ENCODE measurements around the gene PHF23.

The PHF23 gene

GRCh38 chr17:7221278-7222092 lies 17.8 kb downstream of the PHF23 start:
- Histone ChIP-seq H3K27ac (ENCODE audit: low read length) (no peak overlapping the region), H3K9me3 (ENCODE audit: control insufficient read depth, low read depth, low read length) (no peaks in the 10 kb centered on the region), H3K27me3 (ENCODE audit: control insufficient read depth, insufficient read depth, low read length) (no peaks in the 10 kb centered on the region), H3K9ac (ENCODE audit: low read length) (no peak overlapping the region), H3K36me3 (ENCODE audit: control insufficient read depth, low read depth, low read length) (peaks cover 41% of the 10 kb centered on the region), H3K4me1 (ENCODE audit: control insufficient read depth, low read depth, low read length) (peaks cover 27% of the 10 kb centered on the region), H3K4me3 (ENCODE audit: low read length) (peak overlapping the region; percentile 92)

GRCh38 chr17:7220593-7221277 lies 18.5 kb downstream of the PHF23 start:
- H3K27me3 ChIP-seq (ENCODE audit: control insufficient read depth, insufficient read depth, low read length): no peaks in the 10 kb centered on the region
- H3K36me3 ChIP-seq (ENCODE audit: control insufficient read depth, low read depth, low read length): peaks cover 35% of the 10 kb centered on the region
- peaks cover 33% of the 10 kb centered on the region for H3K4me1 ChIP-seq (ENCODE audit: control insufficient read depth, low read depth, low read length)

GRCh38 chr17:7219812-7220592 lies 19.3 kb downstream of the PHF23 start, which contains the start of the genes ACADVL and DLG4:
Gene ACADVL, plus strand, starts transcription at chr17:7219938. Its CDS starts 47 bp downstream, at chr17:7219985.
Gene DLG4, minus strand, starts transcription at chr17:7219836.
- peak within 1 kb of the TSS; percentile 78 for H3K9ac ChIP-seq (ENCODE audit: low read length)
- peaks cover 39% of the 10 kb centered on the region for H3K4me1 ChIP-seq (ENCODE audit: control insufficient read depth, low read depth, low read length)
- no peaks in the 10 kb centered on the region for H3K27me3 ChIP-seq (ENCODE audit: control insufficient read depth, insufficient read depth, low read length)
- H3K9me3 ChIP-seq (ENCODE audit: control insufficient read depth, low read depth, low read length): no peaks in the 10 kb centered on the region
- peaks cover 28% of the 10 kb centered on the region for H3K36me3 ChIP-seq (ENCODE audit: control insufficient read depth, low read depth, low read length)
- H3K27ac ChIP-seq (ENCODE audit: low read length): peak within 1 kb of the TSS; percentile 63
- H3K4me3 ChIP-seq (ENCODE audit: low read length): peak within 1 kb of the TSS; percentile 92

More at GRCh38 chr17:7220593-7221277, 18.5 kb downstream of the PHF23 start:
- Histone ChIP-seq H3K4me3 (ENCODE audit: low read length) (peak overlapping the region; percentile 92), H3K9me3 (ENCODE audit: control insufficient read depth, low read depth, low read length) (no peaks in the 10 kb centered on the region), H3K27ac (ENCODE audit: low read length) (peak overlapping the region; percentile 63), H3K9ac (ENCODE audit: low read length) (peak overlapping the region; percentile 78)

GRCh38 chr17:7219229-7219811 lies 19.9 kb downstream of the PHF23 start:
- H3K9ac ChIP-seq (ENCODE audit: low read length): peak overlapping the region; percentile 78
- H3K27me3 ChIP-seq (ENCODE audit: control insufficient read depth, insufficient read depth, low read length): no peaks in the 10 kb centered on the region
- peaks cover 22% of the 10 kb centered on the region for H3K36me3 ChIP-seq (ENCODE audit: control insufficient read depth, low read depth, low read length)
- H3K4me1 ChIP-seq (ENCODE audit: control insufficient read depth, low read depth, low read length): peaks cover 42% of the 10 kb centered on the region
- H3K27ac ChIP-seq (ENCODE audit: low read length): no peak overlapping the region
- H3K4me3 ChIP-seq (ENCODE audit: low read length): peak overlapping the region; percentile 92
- no peaks in the 10 kb centered on the region for H3K9me3 ChIP-seq (ENCODE audit: control insufficient read depth, low read depth, low read length)

GRCh38 chr17:7218758-7219157 lies 20.5 kb downstream of the PHF23 start:
- no peaks in the 10 kb centered on the region for H3K9me3 ChIP-seq (ENCODE audit: control insufficient read depth, low read depth, low read length)
- H3K9ac ChIP-seq (ENCODE audit: low read length): no peak overlapping the region
- no peak overlapping the region for H3K4me3 ChIP-seq (ENCODE audit: low read length)
- H3K27me3 ChIP-seq (ENCODE audit: control insufficient read depth, insufficient read depth, low read length): no peaks in the 10 kb centered on the region
- peaks cover 17% of the 10 kb centered on the region for H3K36me3 ChIP-seq (ENCODE audit: control insufficient read depth, low read depth, low read length)
- H3K27ac ChIP-seq (ENCODE audit: low read length): no peak overlapping the region
- H3K4me1 ChIP-seq (ENCODE audit: control insufficient read depth, low read depth, low read length): peaks cover 42% of the 10 kb centered on the region

- Histone ChIP-seq H3K4me1 (ENCODE audit: control insufficient read depth, low read depth, low read length) (peaks cover 48% of the 10 kb centered on the region), H3K27me3 (ENCODE audit: control insufficient read depth, insufficient read depth, low read length) (no peaks in the 10 kb centered on the region), H3K27ac (ENCODE audit: low read length) (no peak overlapping the region), H3K9me3 (ENCODE audit: control insufficient read depth, low read depth, low read length) (no peaks in the 10 kb centered on the region), H3K9ac (ENCODE audit: low read length) (no peak overlapping the region), H3K36me3 (ENCODE audit: control insufficient read depth, low read depth, low read length) (peaks cover 11% of the 10 kb centered on the region), H3K4me3 (ENCODE audit: low read length) (no peak overlapping the region)
Observed at GRCh38 chr17:7218166-7218565, 21.1 kb downstream of the PHF23 start.

- Histone ChIP-seq H3K4me1 (ENCODE audit: control insufficient read depth, low read depth, low read length) (peaks cover 50% of the 10 kb centered on the region), H3K36me3 (ENCODE audit: control insufficient read depth, low read depth, low read length) (peaks cover 3% of the 10 kb centered on the region), H3K27me3 (ENCODE audit: control insufficient read depth, insufficient read depth, low read length) (no peaks in the 10 kb centered on the region), H3K9me3 (ENCODE audit: control insufficient read depth, low read depth, low read length) (no peaks in the 10 kb centered on the region), H3K9ac (ENCODE audit: low read length) (peak overlapping the region; percentile 28), H3K27ac (ENCODE audit: low read length) (peak overlapping the region; percentile 45), H3K4me3 (ENCODE audit: low read length) (peak overlapping the region; percentile 62)
Observed at GRCh38 chr17:7217113-7217987, 21.9 kb downstream of the PHF23 start.

- Histone ChIP-seq H3K4me1 (ENCODE audit: control insufficient read depth, low read depth, low read length) (peaks cover 56% of the 10 kb centered on the region), H3K9me3 (ENCODE audit: control insufficient read depth, low read depth, low read length) (no peaks in the 10 kb centered on the region), H3K4me3 (ENCODE audit: low read length) (peak overlapping the region; percentile 62), H3K9ac (ENCODE audit: low read length) (peak overlapping the region; percentile 28), H3K27ac (ENCODE audit: low read length) (no peak overlapping the region), H3K36me3 (ENCODE audit: control insufficient read depth, low read depth, low read length) (no peaks in the 10 kb centered on the region), H3K27me3 (ENCODE audit: control insufficient read depth, insufficient read depth, low read length) (no peaks in the 10 kb centered on the region)
Observed at GRCh38 chr17:7216242-7217112, 22.8 kb downstream of the PHF23 start.

- H3K36me3 ChIP-seq (ENCODE audit: control insufficient read depth, low read depth, low read length): no peaks in the 10 kb centered on the region
- peak overlapping the region; percentile 80 for H3K27ac ChIP-seq (ENCODE audit: low read length)
- peak overlapping the region; percentile 36 for H3K9ac ChIP-seq (ENCODE audit: low read length)
- peaks cover 60% of the 10 kb centered on the region for H3K4me1 ChIP-seq (ENCODE audit: control insufficient read depth, low read depth, low read length)
- H3K9me3 ChIP-seq (ENCODE audit: control insufficient read depth, low read depth, low read length): no peaks in the 10 kb centered on the region
- H3K27me3 ChIP-seq (ENCODE audit: control insufficient read depth, insufficient read depth, low read length): no peaks in the 10 kb centered on the region
- H3K4me3 ChIP-seq (ENCODE audit: low read length): peak overlapping the region; percentile 89
Observed at GRCh38 chr17:7215652-7216180, 23.5 kb downstream of the PHF23 start.
